Activated CD8-positive, alpha-beta memory T cell treated with anti-CD3 and anti-CD28 coated beads for 4 hours (primary cell): Measurements from ENCODE around the gene HAUS7.

Source experiments
- DNase-seq, 2 donors: peaks; one replicate each; pipeline ENCODE4 v3.0.0-alpha.2; 2020; ENCODE audit warnings: low read depth in 2 of 2

The HAUS7 gene

GRCh38 chrX:153499341-153499740 is 29.0 kb upstream of the HAUS7 start:
- no peak for DNase-seq

GRCh38 chrX:153498453-153498852 is 28.1 kb upstream of the HAUS7 start:
- DNase-seq = no peak

GRCh38 chrX:153496590-153496959 is 26.2 kb upstream of the HAUS7 start:
- DNase-seq = no peak

- DNase-seq = no peak
These were observed 25.7 kb upstream of the HAUS7 start for GRCh38 chrX:153495903-153496589.

GRCh38 chrX:153495362-153495751 is 25.0 kb upstream of the HAUS7 start:
- no peak for DNase-seq

- DNase-seq = no peak
These were observed 24.4 kb upstream of the HAUS7 start, which contains the start of gene BGN for GRCh38 chrX:153494541-153495361. TSS of gene BGN (plus strand) at chrX:153494980. CDS start at chrX:153504632, 9,652 bp downstream.

- DNase-seq = no peak
These were observed 23.7 kb upstream of the HAUS7 start for GRCh38 chrX:153494061-153494460.

- no peak for DNase-seq
These were observed 22.7 kb upstream of the HAUS7 start for GRCh38 chrX:153493085-153493484.

- DNase-seq = no peak
These were observed 22.2 kb upstream of the HAUS7 start for GRCh38 chrX:153492543-153492942.

- DNase-seq = no peak
These were observed 21.5 kb upstream of the HAUS7 start for GRCh38 chrX:153491918-153492317.

GRCh38 chrX:153491351-153491914 is 21.1 kb upstream of the HAUS7 start:
- no peak for DNase-seq

- no peak for DNase-seq
These were observed 20.0 kb upstream of the HAUS7 start for GRCh38 chrX:153490217-153490930.

- DNase-seq = no peak
These were observed 18.0 kb upstream of the HAUS7 start for GRCh38 chrX:153488231-153488914.

GRCh38 chrX:153487590-153488071 is 17.3 kb upstream of the HAUS7 start:
- no peak for DNase-seq

- no peak for DNase-seq
These were observed 15.8 kb upstream of the HAUS7 start for GRCh38 chrX:153486171-153486570.

- DNase-seq = no peak
These were observed 15.2 kb upstream of the HAUS7 start for GRCh38 chrX:153485396-153486080.

- no peak for DNase-seq
These were observed 12.1 kb upstream of the HAUS7 start for GRCh38 chrX:153482376-153483015.

- DNase-seq = no peak
These were observed 10.7 kb upstream of the HAUS7 start for GRCh38 chrX:153481043-153481442.

GRCh38 chrX:153478746-153479145 is 8.4 kb upstream of the HAUS7 start:
- DNase-seq = no peak

- no peak for DNase-seq
These were observed 7.5 kb upstream of the HAUS7 start for GRCh38 chrX:153477901-153478300.
